A673 (cell line): ENCODE measurements around the gene RIPK3.

ENCODE experiments used
- CTCF ChIP-seq: fragments of 300-800, 200-600 bp; sonication (generic); conservative IDR thresholded peaks from 2 replicates; pipeline ENCODE4 v1.5.1; 2017; ENCODE audit warnings: low read depth, mild to moderate bottlenecking, antibody characterized with exemption, low read length, moderate library complexity, mixed read lengths
- EZH2 ChIP-seq: fragments of 200-600 bp; sonication (generic); IDR thresholded peaks from 2 replicates; pipeline ENCODE4 v1.6.1; 2017; ENCODE audit warnings: borderline replicate concordance, low read depth, mild to moderate bottlenecking, mixed read lengths, antibody characterized with exemption, low read length; ENCODE audit not compliant: poor library complexity, severe bottlenecking

- no peak for TF ChIP-seq CTCF
- no peak for TF ChIP-seq EZH2
Measured at GRCh38 chr14:24290746-24291145, 49.0 kb downstream of the RIPK3 start.
